ENCODE results near the gene MRC1.

Gene MRC1

GRCh38 chr10:17877121-17877520 is 68.0 kb downstream of the MRC1 start:
- H3K9me3 ChIP-seq (ENCODE audit: control insufficient read depth, low read depth, low read length) = no peaks in the 10 kb centered on the region

GRCh38 chr10:17878896-17879295 is 69.7 kb downstream of the MRC1 start:
- H3K4me3 ChIP-seq (ENCODE audit: low read length) = no peak overlapping the region

More at GRCh38 chr10:17877121-17877520, 68.0 kb downstream of the MRC1 start:
- Histone ChIP-seq H3K36me3 (ENCODE audit: control insufficient read depth, low read depth, low read length) (no peaks in the 10 kb centered on the region), H3K27ac (ENCODE audit: low read length) (no peak overlapping the region), H3K4me1 (ENCODE audit: control insufficient read depth, low read depth, low read length) (peaks cover 5% of the 10 kb centered on the region), H3K27me3 (ENCODE audit: control insufficient read depth, insufficient read depth, low read length) (no peaks in the 10 kb centered on the region), H3K9ac (ENCODE audit: low read length) (no peak overlapping the region), H3K4me3 (ENCODE audit: low read length) (no peak overlapping the region)

GRCh38 chr10:17880601-17881000 is 71.5 kb downstream of the MRC1 start:
- no peaks in the 10 kb centered on the region for H3K36me3 ChIP-seq (ENCODE audit: control insufficient read depth, low read depth, low read length)
- H3K9ac ChIP-seq (ENCODE audit: low read length) = no peak overlapping the region
- no peak overlapping the region for H3K4me3 ChIP-seq (ENCODE audit: low read length)
- H3K27me3 ChIP-seq (ENCODE audit: control insufficient read depth, insufficient read depth, low read length) = no peaks in the 10 kb centered on the region
- no peak overlapping the region for H3K27ac ChIP-seq (ENCODE audit: low read length)
- no peaks in the 10 kb centered on the region for H3K4me1 ChIP-seq (ENCODE audit: control insufficient read depth, low read depth, low read length)
- no peaks in the 10 kb centered on the region for H3K9me3 ChIP-seq (ENCODE audit: control insufficient read depth, low read depth, low read length)

More at GRCh38 chr10:17878896-17879295, 69.7 kb downstream of the MRC1 start:
- no peak overlapping the region for H3K9ac ChIP-seq (ENCODE audit: low read length)
- H3K27ac ChIP-seq (ENCODE audit: low read length) = no peak overlapping the region
- H3K27me3 ChIP-seq (ENCODE audit: control insufficient read depth, insufficient read depth, low read length) = no peaks in the 10 kb centered on the region
- no peaks in the 10 kb centered on the region for H3K4me1 ChIP-seq (ENCODE audit: control insufficient read depth, low read depth, low read length)
- H3K9me3 ChIP-seq (ENCODE audit: control insufficient read depth, low read depth, low read length) = no peaks in the 10 kb centered on the region
- no peaks in the 10 kb centered on the region for H3K36me3 ChIP-seq (ENCODE audit: control insufficient read depth, low read depth, low read length)

GRCh38 chr10:17882557-17882956 is 73.4 kb downstream of the MRC1 start:
- Histone ChIP-seq H3K9ac (ENCODE audit: low read length) (no peak overlapping the region), H3K27me3 (ENCODE audit: control insufficient read depth, insufficient read depth, low read length) (no peaks in the 10 kb centered on the region), H3K4me1 (ENCODE audit: control insufficient read depth, low read depth, low read length) (no peaks in the 10 kb centered on the region), H3K36me3 (ENCODE audit: control insufficient read depth, low read depth, low read length) (no peaks in the 10 kb centered on the region), H3K27ac (ENCODE audit: low read length) (no peak overlapping the region), H3K4me3 (ENCODE audit: low read length) (no peak overlapping the region), H3K9me3 (ENCODE audit: control insufficient read depth, low read depth, low read length) (no peaks in the 10 kb centered on the region)

- no peaks in the 10 kb centered on the region for H3K9me3 ChIP-seq (ENCODE audit: control insufficient read depth, low read depth, low read length)
- no peaks in the 10 kb centered on the region for H3K4me1 ChIP-seq (ENCODE audit: control insufficient read depth, low read depth, low read length)
- H3K36me3 ChIP-seq (ENCODE audit: control insufficient read depth, low read depth, low read length) = no peaks in the 10 kb centered on the region
- no peak overlapping the region for H3K9ac ChIP-seq (ENCODE audit: low read length)
- no peaks in the 10 kb centered on the region for H3K27me3 ChIP-seq (ENCODE audit: control insufficient read depth, insufficient read depth, low read length)
- no peak overlapping the region for H3K4me3 ChIP-seq (ENCODE audit: low read length)
- no peak overlapping the region for H3K27ac ChIP-seq (ENCODE audit: low read length)
Observed at GRCh38 chr10:17883621-17884020, 74.5 kb downstream of the MRC1 start.

GRCh38 chr10:17888189-17888588 is 79.0 kb downstream of the MRC1 start:
- no peak overlapping the region for H3K9ac ChIP-seq (ENCODE audit: low read length)
- no peaks in the 10 kb centered on the region for H3K27me3 ChIP-seq (ENCODE audit: control insufficient read depth, insufficient read depth, low read length)
- H3K36me3 ChIP-seq (ENCODE audit: control insufficient read depth, low read depth, low read length) = no peaks in the 10 kb centered on the region
- no peak overlapping the region for H3K27ac ChIP-seq (ENCODE audit: low read length)
- H3K4me1 ChIP-seq (ENCODE audit: control insufficient read depth, low read depth, low read length) = no peaks in the 10 kb centered on the region
- no peaks in the 10 kb centered on the region for H3K9me3 ChIP-seq (ENCODE audit: control insufficient read depth, low read depth, low read length)
- no peak overlapping the region for H3K4me3 ChIP-seq (ENCODE audit: low read length)

GRCh38 chr10:17891435-17891834 is 82.3 kb downstream of the MRC1 start:
- Histone ChIP-seq H3K36me3 (ENCODE audit: control insufficient read depth, low read depth, low read length) (no peaks in the 10 kb centered on the region), H3K4me3 (ENCODE audit: low read length) (no peak overlapping the region), H3K27ac (ENCODE audit: low read length) (no peak overlapping the region), H3K27me3 (ENCODE audit: control insufficient read depth, insufficient read depth, low read length) (no peaks in the 10 kb centered on the region), H3K9me3 (ENCODE audit: control insufficient read depth, low read depth, low read length) (no peaks in the 10 kb centered on the region), H3K9ac (ENCODE audit: low read length) (no peak overlapping the region), H3K4me1 (ENCODE audit: control insufficient read depth, low read depth, low read length) (no peaks in the 10 kb centered on the region)

- H3K9me3 ChIP-seq (ENCODE audit: control insufficient read depth, low read depth, low read length) = no peaks in the 10 kb centered on the region
- no peaks in the 10 kb centered on the region for H3K36me3 ChIP-seq (ENCODE audit: control insufficient read depth, low read depth, low read length)
- no peak overlapping the region for H3K4me3 ChIP-seq (ENCODE audit: low read length)
- H3K4me1 ChIP-seq (ENCODE audit: control insufficient read depth, low read depth, low read length) = no peaks in the 10 kb centered on the region
- H3K27ac ChIP-seq (ENCODE audit: low read length) = no peak overlapping the region
- H3K27me3 ChIP-seq (ENCODE audit: control insufficient read depth, insufficient read depth, low read length) = no peaks in the 10 kb centered on the region
- no peak overlapping the region for H3K9ac ChIP-seq (ENCODE audit: low read length)
Observed at GRCh38 chr10:17904564-17904963, 95.4 kb downstream of the MRC1 start.

- H3K36me3 ChIP-seq (ENCODE audit: control insufficient read depth, low read depth, low read length) = no peaks in the 10 kb centered on the region
- H3K27ac ChIP-seq (ENCODE audit: low read length) = no peak overlapping the region
- no peak overlapping the region for H3K4me3 ChIP-seq (ENCODE audit: low read length)
- no peaks in the 10 kb centered on the region for H3K9me3 ChIP-seq (ENCODE audit: control insufficient read depth, low read depth, low read length)
- no peaks in the 10 kb centered on the region for H3K27me3 ChIP-seq (ENCODE audit: control insufficient read depth, insufficient read depth, low read length)
- no peaks in the 10 kb centered on the region for H3K4me1 ChIP-seq (ENCODE audit: control insufficient read depth, low read depth, low read length)
- H3K9ac ChIP-seq (ENCODE audit: low read length) = no peak overlapping the region
Observed at GRCh38 chr10:17905491-17905890, 96.3 kb downstream of the MRC1 start.

- Histone ChIP-seq H3K9me3 (ENCODE audit: control insufficient read depth, low read depth, low read length) (no peaks in the 10 kb centered on the region), H3K36me3 (ENCODE audit: control insufficient read depth, low read depth, low read length) (no peaks in the 10 kb centered on the region), H3K27me3 (ENCODE audit: control insufficient read depth, insufficient read depth, low read length) (no peaks in the 10 kb centered on the region), H3K4me1 (ENCODE audit: control insufficient read depth, low read depth, low read length) (no peaks in the 10 kb centered on the region), H3K9ac (ENCODE audit: low read length) (no peak overlapping the region), H3K4me3 (ENCODE audit: low read length) (no peak overlapping the region), H3K27ac (ENCODE audit: low read length) (no peak overlapping the region)
Observed at GRCh38 chr10:17906002-17906401, 96.9 kb downstream of the MRC1 start.

- Histone ChIP-seq H3K9me3 (ENCODE audit: control insufficient read depth, low read depth, low read length) (no peaks in the 10 kb centered on the region), H3K27ac (ENCODE audit: low read length) (no peak overlapping the region), H3K4me3 (ENCODE audit: low read length) (no peak overlapping the region), H3K27me3 (ENCODE audit: control insufficient read depth, insufficient read depth, low read length) (no peaks in the 10 kb centered on the region), H3K4me1 (ENCODE audit: control insufficient read depth, low read depth, low read length) (no peaks in the 10 kb centered on the region), H3K9ac (ENCODE audit: low read length) (no peak overlapping the region), H3K36me3 (ENCODE audit: control insufficient read depth, low read depth, low read length) (no peaks in the 10 kb centered on the region)
Observed at GRCh38 chr10:17907641-17908040, 98.5 kb downstream of the MRC1 start.

- Histone ChIP-seq H3K4me1 (ENCODE audit: control insufficient read depth, low read depth, low read length) (no peaks in the 10 kb centered on the region), H3K9ac (ENCODE audit: low read length) (no peak overlapping the region), H3K27me3 (ENCODE audit: control insufficient read depth, insufficient read depth, low read length) (no peaks in the 10 kb centered on the region), H3K27ac (ENCODE audit: low read length) (no peak overlapping the region), H3K4me3 (ENCODE audit: low read length) (no peak overlapping the region), H3K9me3 (ENCODE audit: control insufficient read depth, low read depth, low read length) (no peaks in the 10 kb centered on the region), H3K36me3 (ENCODE audit: control insufficient read depth, low read depth, low read length) (no peaks in the 10 kb centered on the region)
Observed at GRCh38 chr10:17910125-17910789, 101.1 kb downstream of the MRC1 start.
